Activated naive CD8-positive, alpha-beta T cell treated with anti-CD3 and anti-CD28 coated beads for 36 hours (primary cell): Measurements from ENCODE around the gene PBX3. TPM values are rescaled to one million over a fixed set of nuclear protein-coding genes. Genes with fewer than 3 reads are reported as not detected.

Source experiments
- DNase-seq: peaks from one replicate; pipeline ENCODE4 v3.0.0; 2021
- H3K27ac Mint-ChIP-seq: one replicate; pipeline ENCODE4 v1.8.0; 2022; ENCODE audit warnings: mild to moderate bottlenecking, moderate library complexity, mixed read lengths
- H3K27me3 Mint-ChIP-seq: one replicate; pipeline ENCODE4 v1.8.0; 2022; ENCODE audit warnings: mild to moderate bottlenecking, mixed read lengths
- H3K36me3 Mint-ChIP-seq: one replicate; pipeline ENCODE4 v1.8.0; 2021; ENCODE audit warnings: mild to moderate bottlenecking, mixed read lengths
- H3K4me1 Mint-ChIP-seq: one replicate; pipeline ENCODE4 v1.8.0; 2021; ENCODE audit warnings: mixed read lengths
- H3K4me3 Mint-ChIP-seq: one replicate; pipeline ENCODE4 v1.8.0; 2022; ENCODE audit warnings: mild to moderate bottlenecking, moderate library complexity, mixed read lengths
- H3K9me3 Mint-ChIP-seq: one replicate; pipeline ENCODE4 v1.8.0; 2022; ENCODE audit warnings: mixed read lengths
- total RNA-seq, 2 experiments: library from RNA; stranded (reverse); gene quantifications; one replicate each; pipeline ENCODE4 v1.2.3, GENCODE V29; 2021

The PBX3 gene
- total RNA-seq, 2 experiments from 2014 or later, result 14.6 to 14.9 TPM

DNA sequence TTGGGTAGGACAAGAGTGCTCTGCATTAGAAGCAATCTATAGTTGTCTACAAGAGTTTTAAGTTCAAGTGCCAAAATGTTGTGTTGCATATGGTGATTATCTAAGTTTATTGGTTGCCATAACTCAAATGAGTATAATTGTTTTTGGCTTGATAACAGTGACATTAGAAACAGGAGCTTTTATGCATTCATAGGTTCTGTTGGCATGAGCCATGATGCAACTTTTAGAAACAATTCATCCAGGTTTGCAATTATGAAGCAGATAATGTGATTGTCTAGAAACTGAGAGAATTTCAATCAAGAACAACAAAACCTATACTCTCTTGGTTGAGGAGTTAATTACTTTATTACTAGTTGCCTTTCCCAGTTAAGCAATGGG, 137.0 kb downstream of the PBX3 start:
- peaks cover 1% of the 10 kb centered on the region for H3K4me1 Mint-ChIP-seq
- H3K27ac Mint-ChIP-seq, result no peak overlapping the region

DNA sequence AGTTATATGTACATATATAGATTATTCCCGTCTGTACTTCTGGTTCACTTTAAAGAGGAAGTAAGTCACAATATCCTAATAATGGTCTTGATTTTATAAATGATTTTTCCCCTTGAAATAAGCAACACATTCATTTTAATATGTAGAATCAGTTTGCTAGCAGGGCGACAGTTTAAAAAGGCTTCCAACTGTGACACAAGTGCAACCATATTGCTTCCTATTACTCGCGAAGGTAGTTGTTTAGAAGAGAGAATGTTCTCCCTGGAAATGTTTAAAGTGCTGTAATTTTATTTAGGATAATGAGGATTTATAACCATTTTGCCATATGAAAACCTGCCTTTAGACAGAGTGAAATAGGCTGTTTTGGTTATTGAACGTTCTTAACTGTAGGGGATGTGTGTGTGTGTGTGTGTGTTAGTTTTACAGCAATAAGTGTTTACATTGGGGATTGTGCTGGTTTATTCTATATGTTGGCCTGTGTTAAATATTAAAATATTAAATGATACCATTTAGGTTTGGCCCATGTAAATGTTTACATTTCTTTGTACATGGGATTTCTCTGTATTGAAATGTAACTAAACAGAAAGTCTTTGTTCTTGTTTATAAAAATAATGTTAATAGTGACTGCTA, 138.3 kb downstream of the PBX3 start:
- Mint-ChIP-seq H3K27ac (no peak overlapping the region), H3K9me3 (no peaks in the 10 kb centered on the region), H3K36me3 (no peaks in the 10 kb centered on the region), H3K4me1 (peaks cover 4% of the 10 kb centered on the region), H3K27me3 (peaks cover 26% of the 10 kb centered on the region), H3K4me3 (no peak overlapping the region)
- DNase-seq, result no peak

More for the DNA sequence above, 137.0 kb downstream of the PBX3 start:
- Mint-ChIP-seq H3K27me3 (peaks cover 16% of the 10 kb centered on the region), H3K9me3 (no peaks in the 10 kb centered on the region), H3K4me3 (no peak overlapping the region), H3K36me3 (no peaks in the 10 kb centered on the region)
- DNase-seq, result no peak

DNA sequence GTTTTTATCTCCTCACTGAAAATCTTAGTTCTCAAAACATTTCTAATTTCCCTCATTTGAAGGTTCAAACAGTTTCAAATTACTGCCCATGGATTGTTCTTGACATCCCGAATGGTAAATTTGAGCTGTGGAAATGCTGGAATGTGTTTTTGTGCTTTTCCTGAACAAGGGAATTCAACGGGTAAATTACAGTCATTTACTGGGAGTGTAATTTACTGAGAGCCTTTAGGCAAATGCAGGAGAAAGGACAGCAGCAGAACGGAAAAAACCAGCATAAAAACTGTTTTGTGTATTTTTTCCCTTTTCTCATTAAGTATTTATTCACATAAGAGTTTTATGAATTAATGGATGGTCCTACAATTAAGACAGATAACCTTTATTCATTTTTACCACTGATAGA, 139.2 kb downstream of the PBX3 start:
- H3K36me3 Mint-ChIP-seq, result no peaks in the 10 kb centered on the region
- DNase-seq, result no peak
- peaks cover 4% of the 10 kb centered on the region for H3K4me1 Mint-ChIP-seq
- no peak overlapping the region for H3K27ac Mint-ChIP-seq
- H3K9me3 Mint-ChIP-seq, result no peaks in the 10 kb centered on the region
- no peak overlapping the region for H3K4me3 Mint-ChIP-seq
- peaks cover 30% of the 10 kb centered on the region for H3K27me3 Mint-ChIP-seq

DNA sequence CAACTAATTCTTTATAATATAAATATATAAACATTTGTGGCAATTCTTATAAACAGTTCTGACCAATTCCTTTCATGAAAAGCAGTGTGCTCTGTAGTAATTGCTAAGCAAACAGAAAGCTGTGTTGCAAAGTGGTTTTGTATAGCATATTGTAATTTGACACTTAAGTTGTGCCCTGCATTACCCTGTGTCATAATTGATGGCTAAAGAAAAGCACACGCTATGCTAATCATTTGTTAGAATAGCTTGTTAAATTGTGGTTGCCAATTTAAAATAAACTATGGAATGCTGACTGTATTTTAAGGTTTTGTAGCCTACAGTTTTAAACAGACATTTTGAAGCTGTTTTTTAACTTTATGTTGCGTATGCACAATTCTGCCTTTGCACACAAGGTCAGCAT, 140.0 kb downstream of the PBX3 start:
- Mint-ChIP-seq H3K4me1 (peaks cover 4% of the 10 kb centered on the region), H3K9me3 (no peaks in the 10 kb centered on the region), H3K27ac (no peak overlapping the region), H3K4me3 (no peak overlapping the region), H3K27me3 (peaks cover 30% of the 10 kb centered on the region), H3K36me3 (no peaks in the 10 kb centered on the region)
- DNase-seq, result no peak

DNA sequence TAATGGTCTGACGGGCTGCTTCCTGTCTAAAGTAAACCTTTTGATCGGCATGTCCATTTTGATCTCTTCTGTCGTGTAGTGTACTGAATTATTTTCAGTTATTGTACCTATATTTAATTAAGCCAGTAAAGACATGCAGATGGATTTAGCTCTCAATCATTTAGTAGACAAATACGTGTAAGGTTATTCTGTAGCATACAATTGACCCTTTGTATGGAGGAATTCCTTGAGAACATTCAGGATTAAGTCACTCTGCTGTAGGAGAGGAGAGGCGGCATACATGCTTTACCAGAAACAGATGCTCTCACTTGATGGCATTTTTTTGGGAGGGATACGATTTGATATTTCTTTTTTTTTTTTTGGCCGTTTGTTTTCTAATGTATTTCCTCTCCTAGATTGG, 141.0 kb downstream of the PBX3 start:
- H3K4me1 Mint-ChIP-seq, result peaks cover 4% of the 10 kb centered on the region
- no peaks in the 10 kb centered on the region for H3K9me3 Mint-ChIP-seq
- H3K36me3 Mint-ChIP-seq, result no peaks in the 10 kb centered on the region
- H3K4me3 Mint-ChIP-seq, result no peak overlapping the region
- H3K27me3 Mint-ChIP-seq, result peaks cover 30% of the 10 kb centered on the region
- no peak for DNase-seq
- no peak overlapping the region for H3K27ac Mint-ChIP-seq

DNA sequence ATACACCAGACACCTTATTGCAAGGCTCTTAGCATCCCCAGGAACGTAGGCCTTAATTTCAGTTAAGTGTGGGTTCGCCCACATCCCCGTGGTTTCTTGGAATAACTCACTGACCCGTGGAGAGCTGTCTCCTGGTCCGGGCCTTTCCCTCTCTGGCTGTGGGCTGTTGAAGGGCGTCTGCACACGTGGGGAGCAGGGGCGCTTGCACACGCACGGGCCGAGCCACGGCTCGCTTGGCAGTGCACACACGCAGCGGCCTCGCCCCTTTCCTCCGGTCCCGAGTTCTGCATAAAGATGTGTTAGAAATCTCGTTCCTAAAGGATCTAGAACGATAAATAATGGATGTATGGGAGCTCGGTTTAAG, 141.9 kb downstream of the PBX3 start:
- no peaks in the 10 kb centered on the region for H3K36me3 Mint-ChIP-seq
- no peaks in the 10 kb centered on the region for H3K9me3 Mint-ChIP-seq
- H3K4me3 Mint-ChIP-seq, result peak overlapping the region; percentile 76
- no peak overlapping the region for H3K27ac Mint-ChIP-seq
- H3K4me1 Mint-ChIP-seq, result peaks cover 4% of the 10 kb centered on the region
- DNase-seq, result no peak
- H3K27me3 Mint-ChIP-seq, result peaks cover 30% of the 10 kb centered on the region

DNA sequence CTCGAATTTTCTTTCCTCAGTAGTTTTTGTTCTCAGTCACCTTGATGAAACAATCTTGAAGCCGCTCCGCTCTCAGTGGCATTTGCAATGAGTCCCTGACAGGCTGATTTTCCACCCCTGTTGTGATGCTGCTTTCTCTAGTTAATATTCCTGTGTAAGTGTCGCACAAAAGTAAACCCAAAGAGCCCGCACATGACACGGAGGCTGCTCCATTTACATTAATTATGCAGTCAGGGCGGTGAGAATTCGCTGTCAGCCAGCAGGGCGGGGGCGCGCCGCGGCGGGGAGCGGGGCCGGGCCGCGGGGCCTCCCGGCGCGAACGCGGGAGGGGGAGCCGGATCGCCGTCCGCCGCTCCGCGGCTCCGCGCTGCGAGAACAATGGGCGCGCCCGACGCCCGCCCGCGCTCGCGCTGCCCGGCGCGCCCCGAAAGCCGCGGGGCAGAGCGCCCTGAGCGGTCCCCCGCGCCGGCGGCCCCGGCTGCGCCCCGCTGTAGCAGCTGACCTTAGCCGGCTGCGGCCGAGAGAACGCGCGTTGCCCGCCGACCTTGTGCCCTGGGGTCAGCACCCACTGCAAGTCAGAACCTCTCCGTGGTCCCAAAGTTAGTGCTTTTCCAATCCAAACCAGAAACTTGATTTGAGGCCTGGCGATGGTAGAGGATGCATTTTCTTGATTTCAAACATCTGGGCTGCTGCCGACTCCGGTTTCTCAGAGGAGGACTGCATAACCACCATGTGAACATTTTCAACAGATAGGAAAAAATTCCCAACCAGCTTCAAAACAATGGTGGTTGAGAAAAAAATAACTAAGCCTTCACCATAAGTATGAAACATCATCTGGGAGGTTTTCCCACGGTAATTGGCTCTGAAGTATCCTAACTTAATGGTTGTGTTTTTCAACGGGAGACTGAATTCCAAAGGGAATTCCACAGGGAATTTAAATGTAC, 142.6 kb downstream of the PBX3 start:
- Mint-ChIP-seq H3K4me1 (peaks cover 7% of the 10 kb centered on the region), H3K27ac (no peak overlapping the region), H3K36me3 (no peaks in the 10 kb centered on the region), H3K27me3 (peaks cover 30% of the 10 kb centered on the region), H3K9me3 (no peaks in the 10 kb centered on the region), H3K4me3 (peak overlapping the region; percentile 76)
- DNase-seq, result peak; percentile 50

DNA sequence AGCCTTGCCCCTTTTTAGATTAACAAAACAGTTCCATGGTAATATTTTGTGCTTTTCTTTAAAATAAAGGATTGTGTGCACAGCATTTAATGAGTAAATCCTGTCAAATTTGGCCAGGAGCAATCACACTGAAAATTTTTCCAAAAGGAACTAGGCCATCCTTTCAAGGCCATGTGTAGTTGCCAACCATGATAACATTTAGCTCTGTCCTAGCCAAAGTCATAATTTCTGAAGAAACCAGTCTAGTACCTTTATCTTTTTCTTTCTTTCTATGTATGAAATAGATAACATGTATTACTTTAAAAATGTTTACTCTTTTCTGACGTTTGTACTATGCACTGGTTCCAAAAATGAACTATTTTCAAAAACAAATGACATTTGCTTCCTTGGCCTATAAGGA, 143.7 kb downstream of the PBX3 start:
- peaks cover 7% of the 10 kb centered on the region for H3K4me1 Mint-ChIP-seq
- DNase-seq, result no peak
- no peaks in the 10 kb centered on the region for H3K36me3 Mint-ChIP-seq
- no peak overlapping the region for H3K27ac Mint-ChIP-seq
- H3K9me3 Mint-ChIP-seq, result no peaks in the 10 kb centered on the region
- H3K4me3 Mint-ChIP-seq, result no peak overlapping the region
- H3K27me3 Mint-ChIP-seq, result peaks cover 30% of the 10 kb centered on the region

DNA sequence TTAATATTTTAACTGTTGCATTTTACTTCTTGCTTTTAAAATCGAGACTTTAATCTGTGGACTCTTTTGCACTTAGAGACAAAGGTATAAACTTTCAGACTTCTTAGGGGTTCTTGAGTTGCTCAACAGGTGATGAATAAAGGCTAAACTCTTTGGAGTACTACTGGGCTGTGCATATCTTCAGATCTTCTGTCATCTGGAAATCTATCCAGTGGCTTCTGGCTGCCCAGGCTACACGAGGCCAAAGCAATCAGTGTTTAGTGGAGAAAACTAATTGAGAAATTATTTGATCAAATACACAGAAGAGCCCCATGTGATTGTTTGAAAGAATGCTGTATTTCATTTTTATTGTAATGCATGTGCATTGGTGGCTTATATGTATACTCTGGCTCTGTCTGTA, 146.1 kb downstream of the PBX3 start:
- DNase-seq, result no peak
- H3K36me3 Mint-ChIP-seq, result no peaks in the 10 kb centered on the region
- no peak overlapping the region for H3K4me3 Mint-ChIP-seq
- H3K27me3 Mint-ChIP-seq, result peaks cover 24% of the 10 kb centered on the region
- H3K4me1 Mint-ChIP-seq, result peaks cover 9% of the 10 kb centered on the region
- no peak overlapping the region for H3K27ac Mint-ChIP-seq
- no peaks in the 10 kb centered on the region for H3K9me3 Mint-ChIP-seq

DNA sequence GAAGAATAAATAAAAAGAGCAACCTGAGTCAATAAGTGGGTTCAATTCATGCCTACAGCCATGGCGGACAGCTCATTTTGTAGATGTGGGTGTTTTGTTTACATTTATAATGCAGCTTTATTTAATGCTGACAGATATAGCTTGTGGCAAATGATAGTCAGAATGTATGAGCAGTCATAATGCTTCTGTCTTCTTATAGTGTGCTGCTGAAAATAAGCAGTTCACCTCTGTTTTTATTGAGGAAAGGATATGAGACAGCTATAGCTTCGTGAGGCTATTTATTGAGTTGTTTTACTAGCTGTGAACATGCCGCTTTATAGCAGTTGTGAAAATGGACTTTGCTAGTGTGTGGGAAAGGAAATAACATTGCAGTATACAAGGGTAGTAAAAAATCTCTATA, 147.4 kb downstream of the PBX3 start:
- Mint-ChIP-seq H3K27me3 (peaks cover 11% of the 10 kb centered on the region), H3K4me1 (peaks cover 5% of the 10 kb centered on the region), H3K4me3 (no peak overlapping the region), H3K27ac (no peak overlapping the region), H3K9me3 (no peaks in the 10 kb centered on the region), H3K36me3 (no peaks in the 10 kb centered on the region)
- no peak for DNase-seq

DNA sequence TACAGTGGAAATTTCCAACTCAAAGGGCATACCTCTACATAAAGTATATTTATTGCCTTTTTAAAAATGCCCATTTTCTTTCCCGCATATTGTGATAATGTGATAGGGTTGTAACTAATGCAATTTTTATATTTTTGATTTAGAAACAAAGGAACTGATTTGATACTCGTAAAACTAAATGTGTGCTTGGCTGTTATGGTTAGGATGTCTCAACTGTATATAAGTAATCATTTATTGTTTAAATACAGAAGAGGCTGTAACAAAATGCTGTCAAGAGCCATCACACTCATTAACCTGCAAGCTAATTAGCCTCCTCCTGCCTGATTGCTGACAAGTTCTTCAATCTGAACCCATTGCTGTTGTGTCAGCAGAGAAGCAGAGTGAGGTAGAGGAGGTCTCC, 149.2 kb downstream of the PBX3 start:
- DNase-seq, result no peak
- H3K27me3 Mint-ChIP-seq, result no peaks in the 10 kb centered on the region
- no peak overlapping the region for H3K4me3 Mint-ChIP-seq
- H3K27ac Mint-ChIP-seq, result no peak overlapping the region
- peaks cover 5% of the 10 kb centered on the region for H3K4me1 Mint-ChIP-seq
- H3K9me3 Mint-ChIP-seq, result no peaks in the 10 kb centered on the region
- no peaks in the 10 kb centered on the region for H3K36me3 Mint-ChIP-seq

DNA sequence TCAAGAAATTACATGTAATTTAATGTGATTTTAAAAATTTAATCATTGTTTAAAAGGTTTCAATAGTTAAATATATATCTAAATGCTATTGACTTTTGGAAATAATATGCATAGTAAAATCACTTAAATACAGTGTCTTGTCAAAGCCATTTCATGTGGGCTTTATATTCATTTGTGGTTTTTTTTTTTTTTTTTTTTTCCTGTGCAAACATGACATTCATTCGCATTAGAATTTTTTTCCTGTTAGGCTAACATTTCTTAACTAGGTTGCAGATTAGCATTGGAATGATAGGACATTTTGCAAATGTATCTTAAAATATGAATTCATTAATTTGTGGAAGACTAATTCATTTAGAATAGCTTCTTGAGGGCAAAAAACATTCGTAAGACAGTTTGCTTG, 149.8 kb downstream of the PBX3 start:
- Mint-ChIP-seq H3K36me3 (no peaks in the 10 kb centered on the region), H3K4me1 (peaks cover 5% of the 10 kb centered on the region), H3K4me3 (no peak overlapping the region), H3K9me3 (no peaks in the 10 kb centered on the region), H3K27me3 (no peaks in the 10 kb centered on the region), H3K27ac (no peak overlapping the region)
- DNase-seq, result no peak

DNA sequence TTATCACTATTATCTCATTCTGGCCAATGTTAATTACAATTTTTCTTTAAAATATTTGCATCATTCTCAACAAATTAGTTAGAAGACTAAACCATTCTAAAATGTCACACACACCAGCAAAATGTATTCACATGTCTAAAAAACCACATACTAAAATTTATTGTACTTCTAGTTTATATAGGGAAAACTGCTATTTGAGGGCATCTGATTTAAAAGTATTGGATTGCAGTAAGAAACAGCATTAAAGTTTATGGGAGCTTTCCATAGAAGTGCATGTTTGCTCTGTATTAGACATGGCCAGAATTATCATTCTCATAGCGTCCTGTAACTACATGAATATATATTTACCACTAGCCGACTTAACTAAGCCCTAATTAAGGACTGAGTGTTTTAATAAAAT, 150.3 kb downstream of the PBX3 start:
- Mint-ChIP-seq H3K9me3 (no peaks in the 10 kb centered on the region), H3K27me3 (no peaks in the 10 kb centered on the region), H3K27ac (no peak overlapping the region), H3K4me1 (peaks cover 5% of the 10 kb centered on the region), H3K4me3 (no peak overlapping the region), H3K36me3 (no peaks in the 10 kb centered on the region)
- DNase-seq, result no peak

DNA sequence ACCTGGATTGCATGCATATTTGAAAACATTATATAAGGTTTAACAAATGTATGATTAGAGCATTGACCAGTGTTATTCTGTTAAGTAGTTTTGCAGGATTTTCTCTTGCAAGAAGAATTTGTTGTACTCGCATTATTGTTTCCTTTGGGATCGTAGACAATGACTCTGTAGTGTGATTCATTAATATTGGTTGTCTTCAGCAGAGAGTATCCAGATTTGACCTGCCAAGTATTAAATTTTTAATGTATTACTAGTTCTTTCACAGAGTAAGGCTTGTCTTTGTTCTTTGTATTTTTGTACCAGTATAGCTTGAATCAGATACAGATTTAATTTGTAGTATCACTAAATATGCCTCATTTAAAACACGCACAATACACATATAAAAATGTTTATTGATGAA, 155.0 kb downstream of the PBX3 start:
- no peaks in the 10 kb centered on the region for H3K36me3 Mint-ChIP-seq
- H3K27me3 Mint-ChIP-seq, result no peaks in the 10 kb centered on the region
- no peak overlapping the region for H3K27ac Mint-ChIP-seq
- H3K4me1 Mint-ChIP-seq, result no peaks in the 10 kb centered on the region
- no peaks in the 10 kb centered on the region for H3K9me3 Mint-ChIP-seq
- H3K4me3 Mint-ChIP-seq, result no peak overlapping the region
- DNase-seq, result no peak

DNA sequence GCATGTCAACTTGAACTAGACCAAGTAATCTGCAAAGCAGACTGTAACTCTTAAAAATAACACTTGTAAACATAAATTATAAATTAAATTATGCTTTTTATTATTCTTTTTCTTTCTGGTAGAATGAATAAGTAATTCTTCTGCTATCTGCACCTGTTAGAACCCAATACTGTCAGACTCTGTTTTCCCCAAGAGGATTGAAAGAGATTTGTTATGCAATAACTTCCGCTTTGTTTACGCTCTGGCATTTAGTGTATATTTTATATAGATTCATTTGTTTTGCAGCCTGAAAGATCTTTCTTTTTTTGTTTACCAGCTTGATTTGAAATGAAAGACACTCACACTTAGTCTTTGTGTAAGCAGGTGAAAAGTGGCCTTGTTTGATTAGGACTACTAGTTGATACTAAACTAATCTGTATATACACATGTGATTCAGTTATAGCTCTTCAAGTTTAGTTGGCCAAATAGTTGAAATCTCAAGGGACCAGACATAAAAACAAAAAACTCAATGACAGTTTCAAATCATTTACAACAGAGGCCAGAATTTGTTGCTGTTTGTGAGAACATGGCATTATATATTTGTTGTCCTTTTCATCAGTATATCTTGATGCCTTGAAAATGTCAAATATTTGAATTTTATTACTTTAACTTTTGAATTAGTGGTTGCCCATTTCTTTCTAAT, 155.8 kb downstream of the PBX3 start:
- Mint-ChIP-seq H3K4me1 (no peaks in the 10 kb centered on the region), H3K9me3 (no peaks in the 10 kb centered on the region), H3K27me3 (no peaks in the 10 kb centered on the region), H3K36me3 (no peaks in the 10 kb centered on the region), H3K27ac (no peak overlapping the region), H3K4me3 (no peak overlapping the region)
- DNase-seq, result no peak
